ENCODE measurements around the gene AHDC1. TPM values are rescaled to one million over a fixed set of nuclear protein-coding genes. Genes with fewer than 3 reads are reported as not detected.

AHDC1 gene
- total and polyA plus RNA-seq, 9 of the 15 experiments (the other 6 are each of a cell fraction or from before 2014, with no cell fraction given): 0.21 to 36.4 (median 4.7) TPM

- TF ChIP-seq ARID3B (CRISPR knock-in tag; IDR thresholded peaks at IDR 0.05; ENCODE audit: borderline replicate concordance): no peak
- no peak for TF ChIP-seq NR2C2 (CRISPR knock-in tag; IDR thresholded peaks at IDR 0.05)
- TF ChIP-seq NR2C2 (tag; IDR thresholded peaks at IDR 0.05): peak; percentile 28; the same call in 1 of the 2 replicates
- TF ChIP-seq ZNF263 (CRISPR knock-in tag; IDR thresholded peaks at IDR 0.05; ENCODE audit: borderline replicate concordance): no peak
- TF ChIP-seq U2AF1 (optimal IDR thresholded peaks at IDR 0.05; ENCODE audit: low read depth, low read length): no peak
- no peak for TF ChIP-seq HNRNPL (IDR thresholded peaks at IDR 0.05; ENCODE audit: low read depth, low read length)
- TF ChIP-seq GATAD2A (IDR thresholded peaks at IDR 0.05): no peak
- no peak for TF ChIP-seq ZNF699 (CRISPR knock-in tag; IDR thresholded peaks at IDR 0.05; ENCODE audit: insufficient replicate concordance)
- no peak for TF ChIP-seq IFI16 (CRISPR knock-in tag; IDR thresholded peaks at IDR 0.05)
- no peak for TF ChIP-seq ARID1B (IDR thresholded peaks at IDR 0.05)
- TF ChIP-seq NBN (IDR thresholded peaks at IDR 0.05; ENCODE audit: low read depth): no peak
- peak; percentile 47 for TF ChIP-seq USF2 (CRISPR knock-in tag; IDR thresholded peaks at IDR 0.05)
- no peak for TF ChIP-seq RBM22 (IDR thresholded peaks at IDR 0.05; ENCODE audit: low read depth, low read length, poor library complexity, severe bottlenecking)
- no peak for TF ChIP-seq ZNF57 (CRISPR knock-in tag; IDR thresholded peaks at IDR 0.05)
- TF ChIP-seq, protein P1, sequence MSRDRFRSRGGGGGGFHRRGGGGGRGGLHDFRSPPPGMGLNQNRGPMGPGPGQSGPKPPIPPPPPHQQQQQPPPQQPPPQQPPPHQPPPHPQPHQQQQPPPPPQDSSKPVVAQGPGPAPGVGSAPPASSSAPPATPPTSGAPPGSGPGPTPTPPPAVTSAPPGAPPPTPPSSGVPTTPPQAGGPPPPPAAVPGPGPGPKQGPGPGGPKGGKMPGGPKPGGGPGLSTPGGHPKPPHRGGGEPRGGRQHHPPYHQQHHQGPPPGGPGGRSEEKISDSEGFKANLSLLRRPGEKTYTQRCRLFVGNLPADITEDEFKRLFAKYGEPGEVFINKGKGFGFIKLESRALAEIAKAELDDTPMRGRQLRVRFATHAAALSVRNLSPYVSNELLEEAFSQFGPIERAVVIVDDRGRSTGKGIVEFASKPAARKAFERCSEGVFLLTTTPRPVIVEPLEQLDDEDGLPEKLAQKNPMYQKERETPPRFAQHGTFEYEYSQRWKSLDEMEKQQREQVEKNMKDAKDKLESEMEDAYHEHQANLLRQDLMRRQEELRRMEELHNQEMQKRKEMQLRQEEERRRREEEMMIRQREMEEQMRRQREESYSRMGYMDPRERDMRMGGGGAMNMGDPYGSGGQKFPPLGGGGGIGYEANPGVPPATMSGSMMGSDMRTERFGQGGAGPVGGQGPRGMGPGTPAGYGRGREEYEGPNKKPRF (IDR thresholded peaks at IDR 0.05; ENCODE audit: low read depth, low read length): no peak
- TF ChIP-seq FIP1L1 (IDR thresholded peaks at IDR 0.05; ENCODE audit: low read depth, low read length, poor library complexity, severe bottlenecking): no peak
- TF ChIP-seq EWSR1 (IDR thresholded peaks at IDR 0.05; ENCODE audit: borderline replicate concordance, low read depth, partially characterized antibody): no peak
- TF ChIP-seq STAT5A (IDR thresholded peaks at IDR 0.05; ENCODE audit: borderline replicate concordance, low read length): no peak
- no peak for TF ChIP-seq ZSCAN32 (CRISPR knock-in tag; IDR thresholded peaks at IDR 0.05)
- no peak for TF ChIP-seq HMGXB4 (CRISPR knock-in tag; IDR thresholded peaks at IDR 0.05)
- TF ChIP-seq BCL6 (CRISPR knock-in tag; IDR thresholded peaks at IDR 0.05): no peak
Observed at GRCh38 chr1:27650539-27651175, 46.7 kb upstream of the AHDC1 start (continued).

Data from K562 (cell line).